ENCODE data around the gene PRG3. TPM values are rescaled to one million over a fixed set of nuclear protein-coding genes. Genes with fewer than 3 reads are reported as not detected.
A peak's percentile ranks its signal among the peaks of the same experiment; 100 is the strongest.

PRG3 gene
- total and polyA plus RNA-seq, 9 of the 15 experiments (the other 6 are each of a cell fraction or from before 2014, with no cell fraction given) = 0.18 to 0.55 (median 0.38) TPM; not detected in 6

- TF ChIP-seq ZNF592 (IDR thresholded peaks at IDR 0.05) (peak; percentile 22; the same call in 1 of the 2 replicates), NFIC (IDR thresholded peaks at IDR 0.05) (no peak), CXXC5 (CRISPR knock-in tag; IDR thresholded peaks at IDR 0.05) (peak; percentile 74), FOXJ2 (tag; IDR thresholded peaks at IDR 0.05) (peak; percentile 54; the same call in 1 of the 2 replicates), ZNF511 (CRISPR knock-in tag; IDR thresholded peaks at IDR 0.05) (0 out of 2 replicates have a peak, but pooled peaks have one; percentile 33), SIN3A (IDR thresholded peaks at IDR 0.05; ENCODE audit: borderline replicate concordance in 2 of 2, control insufficient read depth in 1 of 2, low read depth in 2 of 2, low read length in 2 of 2) (peak; percentile 64 to 86; a peak in 3 of 4 replicates), NBN (IDR thresholded peaks at IDR 0.05; ENCODE audit: low read depth) (peak; percentile 85; the same call in 1 of the 2 replicates), MNT (conservative IDR thresholded peaks at IDR 0.05) (peak in 1 of 2 experiments; percentile 70; a peak in 3 of 4 replicates), FOXA3 (CRISPR knock-in tag; conservative IDR thresholded peaks at IDR 0.05 in 1 of 2, IDR thresholded peaks at IDR 0.05 in 1 of 2) (0 out of 4 replicates have a peak, but pooled peaks of 1 of the 2 experiments have one; percentile 18), EP400 (IDR thresholded peaks at IDR 0.05) (peak; percentile 86), ZFX (CRISPR knock-in tag; IDR thresholded peaks at IDR 0.05) (peak; percentile 75), HNRNPL (IDR thresholded peaks at IDR 0.05; ENCODE audit: low read depth, low read length) (no peak), HDAC2 (IDR thresholded peaks at IDR 0.05) (peak; percentile 27; the same call in 1 of the 2 replicates), ZFP36 (IDR thresholded peaks at IDR 0.05; ENCODE audit: low read depth, low read length, partially characterized antibody) (no peak), DNMT1 (IDR thresholded peaks at IDR 0.05) (no peak), TCF7L2 (IDR thresholded peaks at IDR 0.05; ENCODE audit: low read depth, low read length) (peak; percentile 79), CTCFL (IDR thresholded peaks at IDR 0.05; ENCODE audit: borderline replicate concordance, insufficient read depth, low read depth, low read length, poor library complexity, severe bottlenecking) (peak; percentile 78)
These were observed 45.4 kb downstream of the PRG3 start, which contains the start of gene SSRP1 (continued) for GRCh38 chr11:57335343-57336110.

All from K562 (cell line).